ENCODE measurements around the gene SPPL3.

Gene SPPL3

DNA sequence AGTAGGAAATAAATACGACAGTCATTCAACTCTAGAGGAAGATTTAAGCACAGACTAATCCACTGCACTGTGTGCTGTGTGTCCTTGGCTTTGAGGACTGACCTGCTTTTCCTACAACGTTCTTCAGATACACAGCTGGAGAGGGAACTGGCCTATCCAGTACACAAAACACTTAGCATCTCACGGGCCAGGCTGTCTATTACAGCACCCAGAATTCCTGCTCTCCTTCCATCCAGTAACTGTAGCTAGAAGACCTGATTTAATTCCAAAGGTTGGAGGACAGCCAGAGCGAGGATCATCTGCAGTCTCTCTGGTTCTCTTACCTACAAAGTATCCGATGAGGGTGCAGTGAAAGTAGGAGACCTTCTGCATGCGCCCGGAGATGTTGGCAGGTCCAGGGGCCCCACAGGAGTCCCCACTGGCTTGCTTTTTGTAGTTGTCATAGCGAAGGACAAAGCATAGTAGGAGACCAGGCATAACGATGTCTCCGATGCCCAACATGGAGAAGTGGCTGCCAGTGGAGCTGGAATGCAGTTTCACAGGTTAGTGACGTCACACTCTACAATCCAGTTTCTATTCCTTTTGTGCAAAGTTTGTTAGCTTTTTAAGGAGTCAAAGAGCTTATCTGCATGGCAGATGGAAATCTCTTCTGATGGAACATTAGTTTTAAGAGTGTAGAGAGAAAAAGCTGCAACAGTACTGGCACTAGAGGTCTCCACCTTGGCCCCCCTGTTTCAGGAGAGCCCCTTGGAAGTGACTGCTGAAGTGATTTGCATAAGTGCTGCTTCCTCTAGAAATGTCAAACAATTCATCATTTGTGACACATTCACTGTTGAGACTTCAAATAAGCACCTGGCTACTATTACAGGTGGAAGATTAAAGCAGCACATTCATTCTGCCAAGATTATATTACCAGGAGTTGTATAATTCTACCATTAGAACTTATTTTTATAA is 136.8 kb downstream of the SPPL3 start:
- no peak for DNase-seq

DNA sequence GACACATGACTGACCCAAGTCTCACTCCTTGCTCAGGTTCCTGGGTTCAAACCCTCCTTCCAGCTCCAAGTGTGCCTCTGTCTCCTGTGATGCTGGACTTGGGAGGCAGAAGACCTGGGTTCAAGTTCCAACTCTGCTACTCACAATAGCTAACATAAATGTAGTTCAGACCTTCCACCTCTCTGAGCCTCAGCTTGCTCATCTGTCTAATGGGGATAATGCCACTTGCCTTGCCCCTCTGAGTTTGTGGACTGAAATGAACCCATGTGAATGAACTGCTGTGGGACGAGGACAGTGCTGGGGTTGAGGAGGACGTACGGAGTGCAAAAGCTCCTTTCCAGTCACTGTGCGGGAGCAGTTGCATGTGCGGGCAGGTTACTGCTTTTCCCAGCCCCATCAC is 137.6 kb downstream of the SPPL3 start:
- no peak for DNase-seq

DNA sequence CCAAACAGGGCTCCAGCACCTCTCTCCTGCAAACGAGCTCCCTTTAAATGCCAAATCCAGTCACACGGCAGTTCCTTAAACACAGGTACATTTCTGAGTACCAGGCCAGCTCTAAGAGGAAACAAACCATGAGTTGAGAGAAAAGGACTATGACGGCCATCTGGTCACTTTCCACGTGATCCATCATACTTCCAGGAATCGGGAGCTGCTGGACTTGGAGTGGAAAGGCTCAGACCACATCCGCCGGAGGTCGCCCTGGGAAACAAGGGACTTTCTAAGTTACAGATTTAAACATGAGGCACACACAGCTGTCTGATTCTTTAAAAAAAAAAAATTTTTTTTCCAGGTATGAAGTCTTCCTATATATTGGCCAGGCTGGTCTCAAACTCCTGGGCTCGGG is 139.3 kb downstream of the SPPL3 start:
- no peak for DNase-seq

GRCh38 chr12:120763250-120763649 is 140.9 kb downstream of the SPPL3 start:
- DNase-seq: no peak

GRCh38 chr12:120762086-120762485 is 142.1 kb downstream of the SPPL3 start:
- DNase-seq: no peak

- DNase-seq: no peak
Observed at GRCh38 chr12:120761519-120761934, 142.6 kb downstream of the SPPL3 start.

GRCh38 chr12:120760349-120761254 is 143.6 kb downstream of the SPPL3 start:
- no peak for DNase-seq

- no peak for DNase-seq
Observed at GRCh38 chr12:120759591-120760348, 144.4 kb downstream of the SPPL3 start.

DNA sequence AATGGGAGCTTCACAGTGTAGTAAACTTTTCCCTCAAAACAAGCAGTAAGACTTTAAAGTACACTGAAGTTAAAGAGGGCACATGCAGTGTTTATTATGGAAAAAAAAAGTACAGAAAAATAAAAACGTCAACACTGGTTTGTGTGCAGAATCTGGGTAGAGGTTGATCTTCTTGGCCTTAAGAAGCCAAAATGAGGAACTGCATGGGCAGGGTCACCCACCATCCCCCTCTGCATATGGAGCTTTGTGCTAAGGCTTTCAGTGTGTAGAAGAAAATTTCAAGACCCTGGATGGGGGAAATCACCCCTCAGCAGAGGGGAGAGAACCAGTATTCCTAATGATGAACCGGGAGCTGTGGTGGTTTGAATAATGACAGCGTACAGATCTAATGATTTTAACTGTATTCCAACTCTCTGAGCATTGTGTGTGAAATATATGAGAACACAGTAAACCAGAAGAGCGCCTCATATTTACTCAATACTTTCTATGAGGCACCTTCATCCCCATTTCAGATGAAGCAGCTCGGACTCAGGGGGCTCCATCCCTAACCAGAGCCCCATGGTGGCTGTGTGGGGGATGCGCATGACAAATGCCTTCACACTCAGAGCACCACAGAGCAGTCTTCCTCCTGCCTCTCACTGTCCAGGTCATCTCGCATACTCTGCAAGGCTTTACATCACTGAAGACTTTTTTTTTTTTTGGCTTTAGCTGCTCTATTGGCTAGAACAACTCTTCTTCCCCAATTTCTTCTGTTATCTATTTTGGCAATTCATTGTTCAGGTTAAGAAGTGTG is 145.2 kb downstream of the SPPL3 start:
- DNase-seq: no peak

DNA sequence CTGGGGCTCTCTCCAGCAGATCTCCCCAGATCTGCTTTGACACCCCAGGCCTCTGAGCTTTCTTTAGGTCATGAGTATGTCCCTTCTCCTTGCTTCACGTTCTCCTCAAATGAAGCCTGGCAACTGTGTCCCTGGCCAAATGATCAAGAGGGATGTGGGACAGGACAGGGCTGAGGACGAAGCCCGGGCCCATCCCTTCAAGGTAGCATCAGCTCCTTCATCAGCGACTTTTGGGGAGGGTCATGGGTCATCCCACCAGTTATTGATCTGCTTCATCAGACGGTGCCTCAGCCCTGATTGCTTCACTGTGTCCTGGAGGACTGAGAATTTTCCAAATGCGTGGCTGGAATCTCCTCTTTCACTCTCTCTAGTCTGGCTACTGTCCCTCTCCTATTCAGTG is 146.2 kb downstream of the SPPL3 start:
- DNase-seq: no peak

DNA sequence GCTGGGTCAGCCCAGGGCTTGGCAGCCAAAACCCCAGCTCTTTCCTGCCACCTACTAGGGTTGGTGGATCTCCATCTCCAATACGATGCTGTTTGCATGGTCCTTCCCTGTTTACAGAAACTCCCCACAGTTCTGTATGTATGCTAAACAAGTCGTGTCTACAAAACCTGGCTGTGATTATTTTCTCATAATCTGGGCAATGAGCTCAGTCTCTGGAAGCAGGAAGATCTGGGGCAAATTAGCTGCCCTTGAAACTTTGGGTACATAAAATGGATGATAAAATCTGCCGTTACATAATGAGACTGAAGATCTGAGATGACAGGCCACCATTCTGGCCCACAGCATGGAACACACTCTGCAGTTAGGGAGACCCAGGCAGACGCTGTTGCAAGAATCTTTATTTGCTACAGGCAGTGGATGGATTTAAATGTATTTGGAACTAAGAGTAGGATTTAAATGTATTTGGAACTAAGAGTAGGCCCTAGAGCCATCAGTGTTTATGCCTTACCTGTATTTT is 146.9 kb downstream of the SPPL3 start:
- DNase-seq: no peak

DNA sequence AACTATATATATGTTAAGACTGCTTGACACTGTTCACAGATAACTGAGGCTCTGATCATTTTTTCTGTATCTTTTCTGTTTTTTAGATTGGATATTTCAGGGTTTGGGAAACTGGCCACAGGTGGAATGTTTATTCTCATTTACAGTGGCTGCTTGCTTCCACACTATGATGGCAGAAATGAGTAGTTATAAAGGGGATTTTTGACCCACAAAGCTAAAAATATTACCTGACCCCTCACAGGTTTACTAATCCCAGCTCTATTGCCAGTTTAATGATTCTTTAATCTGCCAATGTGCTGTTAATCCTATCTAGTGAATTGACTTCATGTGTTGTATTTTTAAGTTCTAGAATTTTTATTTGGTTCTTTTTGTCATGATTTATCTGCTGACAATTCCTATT is 148.9 kb downstream of the SPPL3 start:
- no peak for DNase-seq

DNA sequence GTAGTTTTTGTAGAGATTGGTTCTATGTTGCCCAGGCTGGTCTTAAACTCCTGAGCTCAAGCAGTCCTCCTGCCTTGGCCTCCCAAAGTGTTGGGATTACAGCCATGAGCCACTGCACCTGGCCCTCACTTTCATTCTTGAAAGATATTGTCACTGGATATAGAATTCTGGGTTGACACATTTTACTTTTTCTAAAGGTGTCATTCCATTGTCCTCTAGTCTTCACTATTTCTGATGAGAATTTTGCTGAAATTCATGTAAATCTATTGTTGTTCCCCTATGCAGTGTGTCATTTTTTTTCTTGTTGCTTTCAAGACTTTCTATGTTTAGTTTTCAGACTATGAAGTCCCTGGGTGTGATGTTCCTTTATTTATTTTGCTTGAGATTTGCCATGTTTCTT is 149.4 kb downstream of the SPPL3 start:
- no peak for DNase-seq

- no peak for DNase-seq
Observed at GRCh38 chr12:120751389-120751788, 152.8 kb downstream of the SPPL3 start.

GRCh38 chr12:120750806-120751205 is 153.4 kb downstream of the SPPL3 start:
- DNase-seq: no peak

DNA sequence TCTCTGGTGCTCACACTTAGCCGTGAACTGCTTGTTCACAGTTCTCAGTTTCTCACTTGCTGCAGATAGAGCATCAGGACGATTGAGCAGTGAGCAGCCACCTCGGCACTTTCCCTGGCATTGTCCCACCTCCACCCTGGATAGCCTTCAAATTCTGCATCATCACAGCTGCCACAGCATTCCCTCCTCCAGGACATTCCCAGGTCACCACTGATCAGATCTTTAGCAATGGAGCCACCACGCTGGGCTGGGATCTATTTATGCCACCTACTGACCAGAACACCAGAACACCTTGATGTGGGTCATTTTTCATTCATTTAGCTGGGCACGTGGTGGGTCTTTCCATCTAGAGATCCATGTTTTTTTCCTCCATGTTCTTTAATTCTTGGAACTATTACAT is 154.9 kb downstream of the SPPL3 start:
- DNase-seq: no peak

DNA sequence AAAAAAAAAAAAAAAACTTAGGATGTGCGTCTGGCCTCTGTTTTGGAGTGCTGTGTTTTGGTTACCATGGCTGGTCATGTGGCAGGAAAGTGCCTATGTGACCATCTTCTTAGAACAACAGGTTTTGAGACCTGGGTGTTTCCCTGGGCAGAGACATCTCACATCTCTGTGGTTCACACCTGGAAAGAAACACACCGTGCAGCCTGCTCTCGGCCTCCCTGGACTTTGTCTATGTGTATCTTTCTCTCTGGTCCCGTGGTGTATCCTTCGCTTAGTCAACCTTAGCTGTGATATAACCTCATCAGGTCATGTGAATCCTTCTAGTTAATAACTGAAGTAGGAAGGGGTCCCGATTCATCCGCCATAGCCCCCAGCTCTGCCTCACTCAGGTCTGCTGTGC is 155.9 kb downstream of the SPPL3 start:
- no peak for DNase-seq

DNA sequence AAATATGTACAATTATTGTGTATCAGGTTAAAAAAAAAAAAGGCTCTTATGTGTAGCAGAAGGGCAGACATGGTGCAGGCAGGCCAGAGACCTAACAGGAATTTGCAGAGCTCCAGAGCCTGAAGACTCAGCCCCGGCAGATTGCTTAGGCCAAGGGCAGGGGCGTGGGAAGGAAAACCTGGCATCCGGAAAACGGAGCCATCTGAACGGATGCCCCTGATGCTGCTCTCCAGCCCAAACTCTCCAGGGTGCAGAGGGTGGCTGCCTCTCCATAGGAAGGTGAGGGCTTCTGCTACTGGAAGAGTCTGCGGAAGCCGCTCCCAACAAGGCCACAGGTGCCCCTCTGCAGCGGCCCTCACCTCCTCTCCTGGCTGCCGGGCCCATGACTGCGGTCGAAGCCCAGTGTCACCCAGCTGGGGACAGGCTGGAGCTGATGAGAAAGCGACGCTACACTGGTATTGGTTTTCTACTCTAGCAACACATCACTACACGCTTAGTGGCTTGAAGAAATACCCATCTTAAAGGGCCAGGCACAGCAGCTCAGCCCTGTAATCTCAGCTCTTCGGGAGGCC is 159.2 kb downstream of the SPPL3 start:
- DNase-seq: no peak

DNA sequence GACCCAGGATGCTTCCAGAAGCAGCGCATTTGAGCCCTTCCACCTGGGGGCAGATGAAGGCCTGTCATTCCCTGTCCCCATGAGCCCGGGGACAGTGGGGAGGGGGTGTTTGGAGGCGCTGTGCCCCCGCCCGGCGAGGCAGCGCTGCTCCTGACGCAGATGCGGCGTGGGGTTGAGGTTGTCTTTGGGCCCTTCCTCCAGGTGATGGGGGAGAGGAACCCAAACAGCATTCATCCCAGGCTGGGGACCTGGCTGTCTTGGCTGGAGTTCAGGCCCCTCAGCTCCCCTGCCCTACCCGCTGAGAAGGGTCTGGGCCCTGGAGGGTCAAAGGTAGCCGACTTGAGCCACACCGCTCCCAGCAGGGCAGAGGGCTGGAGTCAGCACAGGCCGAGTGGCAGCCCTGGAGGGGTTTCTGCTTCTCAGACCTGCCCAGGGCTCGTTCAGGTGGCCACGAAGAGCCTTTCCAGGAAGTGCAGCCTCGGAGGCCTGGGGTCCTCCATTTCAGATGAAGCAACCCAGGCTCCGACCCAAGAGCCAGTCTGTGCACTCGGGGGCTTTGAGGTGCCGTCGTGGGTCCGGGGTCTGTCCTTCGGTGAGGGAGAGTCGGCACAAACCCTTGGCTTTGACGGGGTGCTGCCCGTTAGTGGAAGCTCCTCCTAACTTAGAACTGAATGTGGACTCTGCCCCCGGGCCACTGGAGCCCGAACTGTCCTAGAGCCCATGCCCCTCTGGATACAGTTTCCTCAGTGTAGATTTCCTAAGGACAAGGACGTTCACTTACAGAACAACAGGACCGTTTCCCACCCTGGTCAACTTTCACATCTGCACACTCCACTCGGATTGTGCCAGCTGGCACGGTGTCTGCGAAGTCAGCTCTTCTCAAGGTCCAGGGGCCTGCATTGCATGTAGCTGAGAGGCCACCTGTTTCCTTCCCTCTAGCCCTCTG is 162.4 kb downstream of the SPPL3 start:
- DNase-seq: no peak

DNA sequence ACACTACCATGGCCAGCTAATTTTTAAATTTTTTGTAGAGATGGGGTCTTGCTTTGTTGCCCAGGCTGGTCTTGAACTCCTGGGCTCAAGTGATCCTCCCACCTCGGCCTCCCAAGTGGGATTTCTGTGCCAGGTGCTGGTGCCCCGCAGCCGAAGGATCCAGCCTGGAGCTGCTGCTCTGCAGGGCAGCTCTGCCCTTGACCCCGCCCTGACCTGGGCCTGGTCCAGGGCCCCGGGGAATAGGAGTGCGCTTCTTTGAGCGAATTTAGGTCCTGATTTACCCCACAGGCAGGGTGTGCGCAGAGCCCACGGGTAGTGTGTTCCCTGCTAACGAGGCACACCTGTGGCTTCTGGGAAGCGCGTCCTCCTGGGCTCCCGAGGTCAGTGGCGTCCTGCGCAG is 163.3 kb downstream of the SPPL3 start:
- DNase-seq: no peak
